Peyer's patch (tissue), 4 donors: ENCODE results near the gene SSRP1.

Experiments
- CTCF ChIP-seq, 6 experiments: fragments of 450-650 bp in 4 of 6; fragments of 200-600 bp in 2 of 6; sonication (generic) in 1 of 6; IDR thresholded peaks; one replicate each; pipeline ENCODE4 v1.5.1; 2017 to 2019; ENCODE audit warnings: antibody characterized with exemption in 6 of 6, mild to moderate bottlenecking in 3 of 6, moderate library complexity in 1 of 6
- POLR2A ChIP-seq, 2 donors: fragments of 450-650 bp; IDR thresholded peaks; one replicate each; pipeline ENCODE4 v1.5.1; 2017; ENCODE audit warnings: antibody characterized with exemption in 2 of 2, mild to moderate bottlenecking in 2 of 2, moderate library complexity in 2 of 2

GRCh38 chr11:57370941-57371340 is 35.2 kb upstream of the SSRP1 start:
- no peak for TF ChIP-seq CTCF (IDR thresholded peaks at IDR 0.05)
- no peak for TF ChIP-seq POLR2A (IDR thresholded peaks at IDR 0.05)
